GM12878 (cell line): ENCODE measurements around the gene CIB4. TPM values are rescaled to one million over a fixed set of nuclear protein-coding genes. Genes with fewer than 3 reads are reported as not detected.

Source experiments
- ATAC-seq: fragments of 200-7000 bp; cut with Tn5 transposase; 3 replicates; pipeline ENCODE4 v1.9.1; 2020; ENCODE audit warnings: mild to moderate bottlenecking, moderate library complexity
- BruUV-seq: library from RNA; stranded (reverse); fragments of 400-500 nt; replicated peaks from 2 replicates; lab custom pipeline; 2021; lab: Mats Ljungman, UMichigan
- CTCF ChIA-PET: fragments of 300-600 bp; sonication (Branson Sonifier 250); formaldehyde crosslinking; extraction: SDS; loops from one replicate; lab custom pipeline; 2021; ENCODE audit warnings: inconsistent platforms; lab: Yijun Ruan, JAX
- POLR2A ChIA-PET: fragments of 350-600 bp; formaldehyde crosslinking; extraction: SDS; loops from one replicate; lab custom pipeline; 2021; ENCODE audit warnings: inconsistent platforms; lab: Charles Lee
- RAD21 ChIA-PET: fragments of 300-600 bp; sonication (Branson Sonifier 250); formaldehyde crosslinking; loops from one replicate; lab custom pipeline; 2023; ENCODE audit warnings: antibody characterized with exemption; ENCODE audit not compliant: unreplicated experiment; lab: Charles Lee
- SMC1A ChIA-PET: fragments of 300-600 bp; sonication (Branson Sonifier 250); formaldehyde crosslinking; loops from one replicate; lab custom pipeline; 2023; ENCODE audit not compliant: unreplicated experiment, uncharacterized antibody; lab: Charles Lee
- DNase-seq: peaks from one replicate; pipeline ENCODE4 v3.0.0-alpha.2; 2011; ENCODE audit warnings: low read depth, low spot score
- FAIRE-seq: peaks from 3 replicates; lab custom pipeline; 2011; peaks lifted over from hg19 to GRCh38; lab: Jason Lieb, UNC
- H2AFZ ChIP-seq: 2 replicates; pipeline ENCODE4 v1.6.0; 2011; ENCODE audit warnings: low read depth, low read length, control low read depth; ENCODE audit not compliant: control insufficient read depth
- H3K27ac ChIP-seq: 2 replicates; pipeline ENCODE4 v1.5.1; 2011; ENCODE audit warnings: control low read depth; ENCODE audit not compliant: control insufficient read depth, insufficient read depth
- H3K27me3 ChIP-seq, 2 experiments: replicated peaks in 1 of 2; 2 replicates each; pipeline versions ENCODE4 v1.6.0 to v1.6.1; 2011; ENCODE audit warnings: low read length in 1 of 2; ENCODE audit not compliant: control insufficient read depth in 2 of 2, insufficient read depth in 2 of 2
- H3K36me3 ChIP-seq, 2 experiments: 2 replicates each; pipeline ENCODE4 v1.5.1; 2011; ENCODE audit warnings: low read length in 1 of 2; ENCODE audit not compliant: control insufficient read depth in 2 of 2, insufficient read depth in 2 of 2
- H3K4me1 ChIP-seq: 2 replicates; pipeline ENCODE4 v1.6.1; 2011; ENCODE audit warnings: mild to moderate bottlenecking, low read length, moderate library complexity, mixed read lengths; ENCODE audit not compliant: control insufficient read depth, insufficient read depth
- H3K4me2 ChIP-seq: 2 replicates; pipeline ENCODE4 v1.6.0; 2011; ENCODE audit warnings: control low read depth; ENCODE audit not compliant: control insufficient read depth, insufficient read depth
- H3K4me3 ChIP-seq: fragments of 200-600 bp; sonication (generic); 2 replicates; pipeline ENCODE4 v1.5.1; 2016
- H3K79me2 ChIP-seq: 2 replicates; pipeline ENCODE4 v1.6.0; 2011; ENCODE audit warnings: low read length; ENCODE audit not compliant: control insufficient read depth, insufficient read depth
- H3K9ac ChIP-seq: 2 replicates; pipeline ENCODE4 v1.8.0; 2011; ENCODE audit warnings: low read length, control low read depth, mixed read lengths; ENCODE audit not compliant: control insufficient read depth, insufficient read depth
- H3K9me3 ChIP-seq: replicated peaks from 3 replicates; pipeline ENCODE4 v1.5.1; 2011; ENCODE audit warnings: mild to moderate bottlenecking, low read length; ENCODE audit not compliant: control insufficient read depth, insufficient read depth
- H4K20me1 ChIP-seq: 2 replicates; pipeline ENCODE4 v1.6.0; 2011; ENCODE audit not compliant: control insufficient read depth, insufficient read depth
- BCLAF1 ChIP-seq: fragments of 450-650 bp; IDR thresholded peaks from 2 replicates; pipeline ENCODE4 v1.6.1; 2017; ENCODE audit warnings: antibody characterized with exemption, mild to moderate bottlenecking, moderate library complexity
- BHLHE40 ChIP-seq, 2 experiments: fragments of 450-650 bp in 1 of 2; IDR thresholded peaks; 2 replicates each; pipeline ENCODE4 v1.6.1; 2011 to 2017; ENCODE audit warnings: low read depth in 2 of 2, borderline replicate concordance in 1 of 2, improper control_type of control experiment in 1 of 2, low read length in 1 of 2, mild to moderate bottlenecking in 1 of 2
- GATAD2B ChIP-seq: fragments of 450-650 bp; conservative IDR thresholded peaks from 2 replicates; pipeline ENCODE4 v1.6.1; 2017; ENCODE audit warnings: low read depth, mild to moderate bottlenecking, moderate library complexity
- PKNOX1 ChIP-seq: fragments of 450-650 bp; IDR thresholded peaks from 2 replicates; pipeline ENCODE4 v1.6.1; 2016; ENCODE audit warnings: mild to moderate bottlenecking
- RB1 ChIP-seq: fragments of 450-650 bp; formaldehyde crosslinking; IDR thresholded peaks from 2 replicates; pipeline ENCODE4 v1.6.1; 2017; ENCODE audit warnings: mild to moderate bottlenecking, borderline replicate concordance
- SMARCA5 ChIP-seq: fragments of 450-650 bp; IDR thresholded peaks from 2 replicates; pipeline ENCODE4 v1.6.1; 2017; ENCODE audit warnings: mild to moderate bottlenecking
- TBL1XR1 ChIP-seq: IDR thresholded peaks from 2 replicates; pipeline ENCODE4 v1.6.1; 2012; ENCODE audit warnings: low read depth, low read length, improper control_type of control experiment
- WRNIP1 ChIP-seq: IDR thresholded peaks from 2 replicates; pipeline ENCODE4 v1.6.1; 2011; ENCODE audit warnings: low read depth, low read length, improper control_type of control experiment, borderline replicate concordance
- WGBS: methylation state at CpG from one replicate; pipeline ENCODE4 v1.1.6; 2016; ENCODE audit warnings: low lambda C conversion rate; ENCODE audit not compliant: insufficient replicate concordance, insufficient coverage; ENCODE audit errors: missing lambda C conversion rate; 5-methylcytosine and 5-hydroxymethylcytosine counted together
- in situ Hi-C: fragments of 300-500 bp; cut with MboI; formaldehyde crosslinking; loops from 9 replicates; pipeline ENCODE4 v1.14.3; 2018; ENCODE audit warnings: mixed read lengths
- intact Hi-C: fragments of 100-400 bp; cut with micrococcal nuclease; formaldehyde crosslinking; loops from one replicate; pipeline ENCODE4 v1.14.2; 2022; ENCODE audit not compliant: unreplicated experiment
- polyA plus RNA-seq, 11 experiments: library from polyadenylated mRNA; depleted of rRNA in 4 of 11; unstranded in 6 of 11; stranded (reverse) in 5 of 11; fragments of >200 nt; fragmentation: Nextera tagmentation in 4 of 11; fragmentation: Illumina TruSeq in 1 of 11; extraction: Ambion mirVana in 4 of 11; extraction: Trizol in 1 of 11; gene quantifications; 1 replicate in 1 of 11; 2 replicates in 10 of 11; pipeline versions ENCODE4 v1.2.1 to v1.2.3, GENCODE V29; 2011 to 2016; ENCODE audit warnings: inconsistent platforms in 2 of 11, missing spikeins in 2 of 11, low read depth in 1 of 11
- total RNA-seq, 4 experiments: library from RNA; depleted of rRNA in 3 of 4; stranded (reverse); fragments of >200 nt in 3 of 4; fragmentation: Illumina TruSeq in 1 of 4; extraction: Trizol in 1 of 4; gene quantifications; 2 replicates each; pipeline versions ENCODE4 v1.2.1 to v1.2.3, GENCODE V29; 2013 to 2021
- TF ChIP-seq, protein P1 (sequence below): fragments of 450-650 bp; IDR thresholded peaks from 2 replicates; pipeline ENCODE4 v1.6.1; 2018; ENCODE audit warnings: mild to moderate bottlenecking, low read depth, moderate library complexity; ENCODE audit not compliant: partially characterized antibody
- TF ChIP-seq, protein P2 (sequence below): IDR thresholded peaks from 2 replicates; pipeline ENCODE4 v1.6.1; 2011; ENCODE audit warnings: mild to moderate bottlenecking, low read depth, low read length, moderate library complexity; ENCODE audit not compliant: insufficient replicate concordance
- TF ChIP-seq, protein P3 (sequence below): fragments of 450-650 bp; IDR thresholded peaks from 2 replicates; pipeline ENCODE4 v1.6.1; 2016; ENCODE audit warnings: mild to moderate bottlenecking, moderate library complexity, borderline replicate concordance

CIB4 gene
- total and polyA plus RNA-seq, 10 of the 15 experiments (the other 5 are each of a cell fraction or from before 2014, with no cell fraction given), result not detected

DNA sequence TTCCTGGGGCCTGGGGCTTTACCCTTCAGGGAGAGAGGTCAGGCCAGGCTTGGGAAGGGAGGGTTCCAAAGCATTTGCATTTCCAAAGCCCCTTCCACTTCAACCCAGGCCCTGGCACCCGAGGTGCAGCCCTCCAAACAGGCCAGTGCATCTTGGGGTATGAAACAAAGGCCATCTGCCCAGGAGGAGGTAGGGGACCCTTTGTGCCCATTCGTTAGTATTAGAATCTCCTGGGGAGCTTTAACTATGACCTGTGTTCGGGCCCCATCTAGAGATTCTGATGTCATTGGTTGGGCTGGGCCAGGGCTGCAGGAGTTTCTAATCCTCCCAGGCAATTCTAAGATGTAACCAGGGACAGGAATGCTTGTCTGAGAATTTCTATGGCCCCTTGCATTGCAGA is 73.6 kb downstream of the CIB4 start:
- no peak for ATAC-seq
- in situ Hi-C loops, result no loop called here
- H3K27me3 ChIP-seq, result peaks cover 10 to 11% of the 10 kb centered on the region in 2 experiments
- 0% methylated on average over 3 of the region's 3 CpGs for WGBS
- BruUV-seq, result no TSS peak
- no peak overlapping the region for H3K4me3 ChIP-seq
- RAD21 ChIA-PET, result no interaction called here
- intact Hi-C loops, result no loop called here
- H3K36me3 ChIP-seq, result no peaks in the 10 kb centered on the region
- H3K79me2 ChIP-seq, result no peaks in the 10 kb centered on the region
- H2AFZ ChIP-seq, result no peak overlapping the region
- SMC1A ChIA-PET, result no interaction called here
- FAIRE-seq, result no peak
- H3K4me2 ChIP-seq, result no peak overlapping the region
- CTCF ChIA-PET, result no interaction called here
- no peaks in the 10 kb centered on the region for H3K4me1 ChIP-seq
- H3K9me3 ChIP-seq, result no peaks in the 10 kb centered on the region
- POLR2A ChIA-PET, result no interaction called here
- DNase-seq, result no peak
- H3K9ac ChIP-seq, result no peak overlapping the region
- no peaks in the 10 kb centered on the region for H4K20me1 ChIP-seq
- H3K27ac ChIP-seq, result no peak overlapping the region
- no peak for TF ChIP-seq SMARCA5
- TF ChIP-seq WRNIP1, result no peak
- TF ChIP-seq, protein P1, sequence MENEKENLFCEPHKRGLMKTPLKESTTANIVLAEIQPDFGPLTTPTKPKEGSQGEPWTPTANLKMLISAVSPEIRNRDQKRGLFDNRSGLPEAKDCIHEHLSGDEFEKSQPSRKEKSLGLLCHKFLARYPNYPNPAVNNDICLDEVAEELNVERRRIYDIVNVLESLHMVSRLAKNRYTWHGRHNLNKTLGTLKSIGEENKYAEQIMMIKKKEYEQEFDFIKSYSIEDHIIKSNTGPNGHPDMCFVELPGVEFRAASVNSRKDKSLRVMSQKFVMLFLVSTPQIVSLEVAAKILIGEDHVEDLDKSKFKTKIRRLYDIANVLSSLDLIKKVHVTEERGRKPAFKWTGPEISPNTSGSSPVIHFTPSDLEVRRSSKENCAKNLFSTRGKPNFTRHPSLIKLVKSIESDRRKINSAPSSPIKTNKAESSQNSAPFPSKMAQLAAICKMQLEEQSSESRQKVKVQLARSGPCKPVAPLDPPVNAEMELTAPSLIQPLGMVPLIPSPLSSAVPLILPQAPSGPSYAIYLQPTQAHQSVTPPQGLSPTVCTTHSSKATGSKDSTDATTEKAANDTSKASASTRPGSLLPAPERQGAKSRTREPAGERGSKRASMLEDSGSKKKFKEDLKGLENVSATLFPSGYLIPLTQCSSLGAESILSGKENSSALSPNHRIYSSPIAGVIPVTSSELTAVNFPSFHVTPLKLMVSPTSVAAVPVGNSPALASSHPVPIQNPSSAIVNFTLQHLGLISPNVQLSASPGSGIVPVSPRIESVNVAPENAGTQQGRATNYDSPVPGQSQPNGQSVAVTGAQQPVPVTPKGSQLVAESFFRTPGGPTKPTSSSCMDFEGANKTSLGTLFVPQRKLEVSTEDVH, result no peak
- TF ChIP-seq PKNOX1, result no peak
- TF ChIP-seq TBL1XR1, result no peak
- TF ChIP-seq, protein P2, sequence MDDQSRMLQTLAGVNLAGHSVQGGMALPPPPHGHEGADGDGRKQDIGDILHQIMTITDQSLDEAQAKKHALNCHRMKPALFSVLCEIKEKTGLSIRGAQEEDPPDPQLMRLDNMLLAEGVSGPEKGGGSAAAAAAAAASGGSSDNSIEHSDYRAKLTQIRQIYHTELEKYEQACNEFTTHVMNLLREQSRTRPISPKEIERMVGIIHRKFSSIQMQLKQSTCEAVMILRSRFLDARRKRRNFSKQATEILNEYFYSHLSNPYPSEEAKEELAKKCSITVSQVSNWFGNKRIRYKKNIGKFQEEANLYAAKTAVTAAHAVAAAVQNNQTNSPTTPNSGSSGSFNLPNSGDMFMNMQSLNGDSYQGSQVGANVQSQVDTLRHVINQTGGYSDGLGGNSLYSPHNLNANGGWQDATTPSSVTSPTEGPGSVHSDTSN, result no peak
- TF ChIP-seq GATAD2B, result no peak
- no peak for TF ChIP-seq BCLAF1
- TF ChIP-seq BHLHE40 (IDR thresholded peaks at IDR 0.05; ENCODE audit: borderline replicate concordance in 1 of 2, low read depth in 2 of 2, low read length in 1 of 2), result no peak
- TF ChIP-seq RB1, result no peak
- TF ChIP-seq, protein P3, sequence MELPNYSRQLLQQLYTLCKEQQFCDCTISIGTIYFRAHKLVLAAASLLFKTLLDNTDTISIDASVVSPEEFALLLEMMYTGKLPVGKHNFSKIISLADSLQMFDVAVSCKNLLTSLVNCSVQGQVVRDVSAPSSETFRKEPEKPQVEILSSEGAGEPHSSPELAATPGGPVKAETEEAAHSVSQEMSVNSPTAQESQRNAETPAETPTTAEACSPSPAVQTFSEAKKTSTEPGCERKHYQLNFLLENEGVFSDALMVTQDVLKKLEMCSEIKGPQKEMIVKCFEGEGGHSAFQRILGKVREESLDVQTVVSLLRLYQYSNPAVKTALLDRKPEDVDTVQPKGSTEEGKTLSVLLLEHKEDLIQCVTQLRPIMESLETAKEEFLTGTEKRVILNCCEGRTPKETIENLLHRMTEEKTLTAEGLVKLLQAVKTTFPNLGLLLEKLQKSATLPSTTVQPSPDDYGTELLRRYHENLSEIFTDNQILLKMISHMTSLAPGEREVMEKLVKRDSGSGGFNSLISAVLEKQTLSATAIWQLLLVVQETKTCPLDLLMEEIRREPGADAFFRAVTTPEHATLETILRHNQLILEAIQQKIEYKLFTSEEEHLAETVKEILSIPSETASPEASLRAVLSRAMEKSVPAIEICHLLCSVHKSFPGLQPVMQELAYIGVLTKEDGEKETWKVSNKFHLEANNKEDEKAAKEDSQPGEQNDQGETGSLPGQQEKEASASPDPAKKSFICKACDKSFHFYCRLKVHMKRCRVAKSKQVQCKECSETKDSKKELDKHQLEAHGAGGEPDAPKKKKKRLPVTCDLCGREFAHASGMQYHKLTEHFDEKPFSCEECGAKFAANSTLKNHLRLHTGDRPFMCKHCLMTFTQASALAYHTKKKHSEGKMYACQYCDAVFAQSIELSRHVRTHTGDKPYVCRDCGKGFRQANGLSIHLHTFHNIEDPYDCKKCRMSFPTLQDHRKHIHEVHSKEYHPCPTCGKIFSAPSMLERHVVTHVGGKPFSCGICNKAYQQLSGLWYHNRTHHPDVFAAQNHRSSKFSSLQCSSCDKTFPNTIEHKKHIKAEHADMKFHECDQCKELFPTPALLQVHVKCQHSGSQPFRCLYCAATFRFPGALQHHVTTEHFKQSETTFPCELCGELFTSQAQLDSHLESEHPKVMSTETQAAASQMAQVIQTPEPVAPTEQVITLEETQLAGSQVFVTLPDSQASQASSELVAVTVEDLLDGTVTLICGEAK, result no peak
